Sigmoid colon (tissue), 3 donors: ENCODE results near the gene PRKD2.

Source experiments
- CTCF ChIP-seq, 4 experiments: fragments of 450-650 bp in 3 of 4; fragments of 200-600 bp in 1 of 4; IDR thresholded peaks; one replicate each; pipeline ENCODE4 v1.5.1; 2016 to 2019; ENCODE audit warnings: antibody characterized with exemption in 4 of 4, mild to moderate bottlenecking in 3 of 4, moderate library complexity in 2 of 4
- POLR2A ChIP-seq, 2 donors: fragments of 450-650 bp; IDR thresholded peaks; one replicate each; pipeline ENCODE4 v1.6.1; 2016; ENCODE audit warnings: antibody characterized with exemption in 2 of 2, mild to moderate bottlenecking in 2 of 2, moderate library complexity in 2 of 2

DNA sequence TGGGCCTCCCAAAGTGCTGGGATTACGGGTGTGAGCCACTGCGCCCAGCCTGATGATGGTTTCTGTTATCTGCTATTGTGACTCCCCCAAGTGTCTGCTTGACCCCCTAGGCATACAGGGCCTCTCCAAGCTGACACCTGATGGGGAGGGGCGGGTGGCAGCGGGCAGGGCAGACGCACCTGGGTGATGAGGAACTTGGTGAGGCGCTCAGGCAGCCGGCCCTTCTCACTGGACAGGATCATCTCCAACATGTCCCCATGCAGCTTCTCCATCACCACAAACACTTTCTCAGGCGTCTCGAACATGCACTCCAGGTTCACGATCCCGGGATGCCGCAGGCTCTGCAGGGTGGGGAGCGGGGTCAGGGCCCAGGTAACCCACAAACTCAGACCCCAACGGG is 27.6 kb downstream of the PRKD2 start:
- no peak for TF ChIP-seq POLR2A (IDR thresholded peaks at IDR 0.05)
- no peak for TF ChIP-seq CTCF (IDR thresholded peaks at IDR 0.05)
